ENCODE measurements around the gene NEURL1B. TPM values are rescaled to one million over a fixed set of nuclear protein-coding genes. Genes with fewer than 3 reads are reported as not detected.

The NEURL1B gene
- total RNA-seq, 2 donors from 2014 or later = 4.9 to 6.3 TPM

GRCh38 chr5:172692451-172692850 lies 51.4 kb downstream of the NEURL1B start:
- DNase-seq = no peak
- Histone ChIP-seq H3K36me3 (ENCODE audit: control insufficient read depth, insufficient read depth, low read length) (no peaks in the 10 kb centered on the region), H3K4me1 (ENCODE audit: control insufficient read depth, insufficient read depth, low read length) (peaks cover 7% of the 10 kb centered on the region), H3K27me3 (ENCODE audit: control insufficient read depth, insufficient read depth, low read length, poor library complexity, severe bottlenecking) (peaks cover 6% of the 10 kb centered on the region), H3K9me3 (ENCODE audit: control insufficient read depth, low read length) (no peaks in the 10 kb centered on the region), H3K27ac (ENCODE audit: low read depth, low read length) (no peak overlapping the region), H3K9ac (ENCODE audit: extremely low read depth, low read length, poor library complexity, severe bottlenecking) (no peak overlapping the region), H3K4me3 (ENCODE audit: low read length) (no peak overlapping the region)
- WGBS, 2 experiments (ENCODE audit: insufficient coverage in 1 of 2, insufficient read length in 1 of 2) = 97 to 100% methylated on average over 3 to 5 of the region's 6 CpGs
- Mint-ChIP-seq H3K36me3 (ENCODE audit: low read depth) (no peaks in the 10 kb centered on the region), H3K27me3 (ENCODE audit: insufficient read depth) (peaks cover 7% of the 10 kb centered on the region), H3K9me3 (no peaks in the 10 kb centered on the region), H3K27ac (no peak overlapping the region), H3K4me1 (peaks cover 16% of the 10 kb centered on the region), H3K4me3 (no peak overlapping the region)
- no peak for TF ChIP-seq CTCF (conservative IDR thresholded peaks at IDR 0.05)

GRCh38 chr5:172692981-172693380 lies 51.9 kb downstream of the NEURL1B start:
- Histone ChIP-seq H3K27ac (ENCODE audit: low read depth, low read length) (peak overlapping the region; percentile 49), H3K4me1 (ENCODE audit: control insufficient read depth, insufficient read depth, low read length) (peaks cover 7% of the 10 kb centered on the region), H3K9ac (ENCODE audit: extremely low read depth, low read length, poor library complexity, severe bottlenecking) (no peak overlapping the region), H3K36me3 (ENCODE audit: control insufficient read depth, insufficient read depth, low read length) (no peaks in the 10 kb centered on the region), H3K4me3 (ENCODE audit: low read length) (peak overlapping the region; percentile 22), H3K9me3 (ENCODE audit: control insufficient read depth, low read length) (no peaks in the 10 kb centered on the region), H3K27me3 (ENCODE audit: control insufficient read depth, insufficient read depth, low read length, poor library complexity, severe bottlenecking) (peaks cover 6% of the 10 kb centered on the region)
- DNase-seq = no peak
- Mint-ChIP-seq H3K36me3 (ENCODE audit: low read depth) (no peaks in the 10 kb centered on the region), H3K27ac (peak overlapping the region; percentile 27), H3K9me3 (no peaks in the 10 kb centered on the region), H3K4me3 (no peak overlapping the region), H3K27me3 (ENCODE audit: insufficient read depth) (peaks cover 11% of the 10 kb centered on the region), H3K4me1 (peaks cover 16% of the 10 kb centered on the region)
- TF ChIP-seq CTCF (conservative IDR thresholded peaks at IDR 0.05) = no peak
- 84 to 92% methylated on average over 2 of the region's 2 CpGs for WGBS, 2 experiments (ENCODE audit: insufficient coverage in 1 of 2, insufficient read length in 1 of 2)

- Histone ChIP-seq H3K27ac (ENCODE audit: low read depth, low read length) (no peak overlapping the region), H3K4me3 (ENCODE audit: low read length) (no peak overlapping the region), H3K36me3 (ENCODE audit: control insufficient read depth, insufficient read depth, low read length) (no peaks in the 10 kb centered on the region), H3K9me3 (ENCODE audit: control insufficient read depth, low read length) (no peaks in the 10 kb centered on the region), H3K4me1 (ENCODE audit: control insufficient read depth, insufficient read depth, low read length) (peaks cover 7% of the 10 kb centered on the region), H3K27me3 (ENCODE audit: control insufficient read depth, insufficient read depth, low read length, poor library complexity, severe bottlenecking) (peaks cover 6% of the 10 kb centered on the region), H3K9ac (ENCODE audit: extremely low read depth, low read length, poor library complexity, severe bottlenecking) (no peak overlapping the region)
- H3K9me3 Mint-ChIP-seq = no peaks in the 10 kb centered on the region
- no peak for DNase-seq
- peaks cover 16% of the 10 kb centered on the region for H3K4me1 Mint-ChIP-seq
- no peak overlapping the region for H3K27ac Mint-ChIP-seq
- no peak for TF ChIP-seq CTCF (conservative IDR thresholded peaks at IDR 0.05)
- 89 to 92% methylated on average over 1 to 4 of the region's 4 CpGs for WGBS, 2 experiments (ENCODE audit: insufficient coverage in 1 of 2, insufficient read length in 1 of 2)
- no peak overlapping the region for H3K4me3 Mint-ChIP-seq
- H3K27me3 Mint-ChIP-seq (ENCODE audit: insufficient read depth) = peaks cover 14% of the 10 kb centered on the region
- H3K36me3 Mint-ChIP-seq (ENCODE audit: low read depth) = no peaks in the 10 kb centered on the region
Measured at GRCh38 chr5:172694061-172694460, 53.0 kb downstream of the NEURL1B start.

Measured in endodermal cell (in vitro differentiated cells).